Immature natural killer cell (primary cell): ENCODE measurements around the gene SH3D19. TPM values are rescaled to one million over a fixed set of nuclear protein-coding genes. Genes with fewer than 3 reads are reported as not detected.

Experiments
- DNase-seq, 3 donors: peaks; one replicate each; pipeline ENCODE4 v3.0.0; 2022; ENCODE audit warnings: mixed read lengths in 1 of 3
- H3K27ac Mint-ChIP-seq, 6 donors: one replicate each; pipeline ENCODE4 v1.8.0; 2020; ENCODE audit warnings: mixed read lengths in 6 of 6, mild to moderate bottlenecking in 5 of 6, inconsistent platforms in 4 of 6, moderate library complexity in 3 of 6
- H3K27me3 Mint-ChIP-seq, 3 donors: one replicate each; pipeline ENCODE4 v1.8.0; 2020 to 2021; ENCODE audit warnings: low read depth in 3 of 3, mild to moderate bottlenecking in 3 of 3, mixed read lengths in 3 of 3, moderate library complexity in 3 of 3, inconsistent platforms in 1 of 3
- H3K36me3 Mint-ChIP-seq, 3 donors: one replicate each; pipeline ENCODE4 v1.8.0; 2020; ENCODE audit warnings: mixed read lengths in 3 of 3, inconsistent platforms in 2 of 3, mild to moderate bottlenecking in 2 of 3
- H3K4me1 Mint-ChIP-seq, 2 donors: one replicate each; pipeline ENCODE4 v1.8.0; 2020; ENCODE audit warnings: inconsistent platforms in 2 of 2, mild to moderate bottlenecking in 2 of 2, mixed read lengths in 2 of 2, moderate library complexity in 1 of 2
- H3K4me3 Mint-ChIP-seq, 5 donors: one replicate each; pipeline ENCODE4 v1.8.0; 2020; ENCODE audit warnings: mild to moderate bottlenecking in 5 of 5, mixed read lengths in 5 of 5, inconsistent platforms in 3 of 5, moderate library complexity in 3 of 5
- H3K9me3 Mint-ChIP-seq, 6 donors: one replicate each; pipeline ENCODE4 v1.8.0; 2020; ENCODE audit warnings: mild to moderate bottlenecking in 6 of 6, mixed read lengths in 6 of 6, inconsistent platforms in 4 of 6, moderate library complexity in 3 of 6
- polyA plus RNA-seq, 3 donors: library from polyadenylated mRNA; unstranded; fragments of 300-500 nt; fragmentation: Illumina TruSeq; gene quantifications; one replicate each; pipeline ENCODE4 v1.2.3, GENCODE V29; 2021

The SH3D19 gene
- polyA plus RNA-seq, 3 donors from 2014 or later: 0.72 to 1.3 TPM; not detected in 1

DNA sequence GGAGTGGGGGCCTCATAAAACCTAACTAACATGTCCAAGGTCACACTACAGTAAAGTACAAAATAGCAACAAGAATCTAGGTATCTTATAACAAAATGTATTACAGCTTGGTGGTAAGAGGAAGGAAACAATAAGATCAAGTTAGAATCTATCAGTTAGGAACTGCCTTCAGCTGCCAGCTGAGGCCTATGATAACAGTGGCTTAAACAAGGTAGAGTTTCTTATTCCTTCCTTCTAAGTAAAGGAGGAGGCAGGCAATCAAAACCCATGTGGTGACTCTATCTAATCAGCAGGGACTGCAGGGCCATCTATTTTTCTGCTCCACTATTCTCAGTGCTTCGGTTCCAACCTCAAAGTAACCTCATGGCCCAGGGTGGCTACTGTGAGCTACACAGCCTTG is 10.9 kb downstream of the SH3D19 start:
- H3K9me3 Mint-ChIP-seq: peaks cover 0 to 3% (median 0%) of the 10 kb centered on the region in 6 donors
- H3K27ac Mint-ChIP-seq: no peak overlapping the region
- no peaks in the 10 kb centered on the region for H3K36me3 Mint-ChIP-seq
- DNase-seq: no peak
- no peaks in the 10 kb centered on the region for H3K4me1 Mint-ChIP-seq
- no peak overlapping the region for H3K4me3 Mint-ChIP-seq
- H3K27me3 Mint-ChIP-seq: peaks cover 0 to 5% (median 0%) of the 10 kb centered on the region in 3 donors

GRCh38 chr4:151314010-151314355 is 11.4 kb downstream of the SH3D19 start:
- H3K4me1 Mint-ChIP-seq: no peaks in the 10 kb centered on the region
- peaks cover 0 to 3% (median 0%) of the 10 kb centered on the region in 6 donors for H3K9me3 Mint-ChIP-seq
- H3K27me3 Mint-ChIP-seq: peaks cover 0 to 5% (median 0%) of the 10 kb centered on the region in 3 donors

GRCh38 chr4:151313306-151314009 is 11.9 kb downstream of the SH3D19 start:
- H3K9me3 Mint-ChIP-seq: peaks cover 0 to 3% (median 0%) of the 10 kb centered on the region in 6 donors
- no peaks in the 10 kb centered on the region for H3K36me3 Mint-ChIP-seq
- H3K27ac Mint-ChIP-seq: no peak overlapping the region
- H3K4me3 Mint-ChIP-seq: no peak overlapping the region
- H3K27me3 Mint-ChIP-seq: peaks cover 0 to 5% (median 0%) of the 10 kb centered on the region in 3 donors
- no peak for DNase-seq
- no peaks in the 10 kb centered on the region for H3K4me1 Mint-ChIP-seq

More at GRCh38 chr4:151314010-151314355, 11.4 kb downstream of the SH3D19 start:
- DNase-seq: no peak
- H3K4me3 Mint-ChIP-seq: no peak overlapping the region
- H3K27ac Mint-ChIP-seq: no peak overlapping the region
- no peaks in the 10 kb centered on the region for H3K36me3 Mint-ChIP-seq

DNA sequence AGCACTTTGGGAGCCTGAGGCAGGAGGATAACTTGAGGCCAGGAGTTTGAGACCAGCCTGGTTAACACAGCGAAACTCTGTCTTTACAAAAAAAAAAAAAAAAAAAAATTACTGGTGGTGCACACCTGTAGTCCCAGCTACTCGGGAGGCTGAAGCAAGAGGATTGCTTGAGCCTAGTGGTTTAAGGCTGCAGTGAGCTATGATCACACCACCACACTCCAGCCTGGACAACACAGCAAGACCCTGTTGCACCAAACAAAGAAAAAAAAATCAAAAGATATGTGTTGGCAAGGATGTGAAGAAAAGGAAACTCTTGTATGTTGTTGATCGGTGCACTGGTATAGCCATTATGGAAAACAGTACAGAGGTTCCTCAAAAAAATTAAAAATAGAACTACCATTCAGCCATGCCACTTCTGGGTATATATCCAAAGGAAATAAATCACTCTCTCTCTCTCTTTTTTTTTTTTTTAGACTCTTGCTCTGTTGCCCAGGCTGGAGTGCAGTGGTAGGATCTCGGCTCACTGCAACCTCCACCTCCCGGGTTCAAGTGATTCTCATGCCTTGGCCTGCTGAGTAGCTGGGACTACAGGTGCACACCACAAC is 15.2 kb downstream of the SH3D19 start:
- DNase-seq: no peak
- Mint-ChIP-seq H3K4me1 (no peaks in the 10 kb centered on the region), H3K27me3 (peaks cover 0 to 2% (median 0%) of the 10 kb centered on the region in 3 donors), H3K4me3 (no peak overlapping the region), H3K36me3 (no peaks in the 10 kb centered on the region), H3K9me3 (peaks cover 0 to 3% (median 0%) of the 10 kb centered on the region in 6 donors), H3K27ac (no peak overlapping the region)

GRCh38 chr4:151304755-151305154 is 20.6 kb downstream of the SH3D19 start:
- no peaks in the 10 kb centered on the region for H3K4me1 Mint-ChIP-seq
- peaks cover 0 to 5% (median 0%) of the 10 kb centered on the region in 6 donors for H3K9me3 Mint-ChIP-seq

GRCh38 chr4:151304226-151304625 is 21.2 kb downstream of the SH3D19 start:
- Mint-ChIP-seq H3K4me3 (no peak overlapping the region), H3K36me3 (no peaks in the 10 kb centered on the region), H3K27ac (no peak overlapping the region), H3K4me1 (no peaks in the 10 kb centered on the region), H3K9me3 (peaks cover 0 to 5% (median 0%) of the 10 kb centered on the region in 6 donors), H3K27me3 (peaks cover 3 to 5% (median 3%) of the 10 kb centered on the region in 3 donors)
- DNase-seq: no peak

More at GRCh38 chr4:151304755-151305154, 20.6 kb downstream of the SH3D19 start:
- Mint-ChIP-seq H3K36me3 (no peaks in the 10 kb centered on the region), H3K27ac (no peak overlapping the region), H3K4me3 (no peak overlapping the region), H3K27me3 (peaks cover 3 to 5% (median 3%) of the 10 kb centered on the region in 3 donors)
- DNase-seq: no peak

- Mint-ChIP-seq H3K4me3 (no peak overlapping the region), H3K27me3 (peaks cover 3 to 6% (median 5%) of the 10 kb centered on the region in 3 donors), H3K4me1 (no peaks in the 10 kb centered on the region), H3K27ac (no peak overlapping the region), H3K9me3 (peaks cover 0 to 5% (median 0%) of the 10 kb centered on the region in 6 donors), H3K36me3 (no peaks in the 10 kb centered on the region)
- DNase-seq: no peak
Measured at GRCh38 chr4:151302432-151302831, 23.0 kb downstream of the SH3D19 start.

DNA sequence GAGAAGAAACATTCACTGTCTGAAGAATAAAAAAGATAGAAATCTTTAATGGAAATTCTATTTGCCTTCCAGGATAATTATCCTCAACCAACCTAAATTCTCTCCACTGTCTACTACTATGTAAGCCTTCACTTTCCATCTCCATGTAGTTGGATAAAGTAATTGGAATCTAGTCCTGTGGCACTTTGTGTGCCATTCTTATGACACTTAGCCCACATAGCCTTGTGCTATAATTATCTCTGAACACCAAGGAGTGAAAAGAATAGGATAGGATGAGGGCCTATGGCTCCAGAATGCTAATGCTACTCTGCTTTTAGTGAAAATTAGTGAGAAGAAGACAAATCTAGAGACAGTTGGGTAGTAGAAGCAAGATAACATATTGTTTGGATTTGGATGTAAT is 28.2 kb downstream of the SH3D19 start:
- Mint-ChIP-seq H3K4me3 (no peak overlapping the region), H3K27me3 (peaks cover 3 to 6% (median 4%) of the 10 kb centered on the region in 3 donors), H3K27ac (no peak overlapping the region)

DNA sequence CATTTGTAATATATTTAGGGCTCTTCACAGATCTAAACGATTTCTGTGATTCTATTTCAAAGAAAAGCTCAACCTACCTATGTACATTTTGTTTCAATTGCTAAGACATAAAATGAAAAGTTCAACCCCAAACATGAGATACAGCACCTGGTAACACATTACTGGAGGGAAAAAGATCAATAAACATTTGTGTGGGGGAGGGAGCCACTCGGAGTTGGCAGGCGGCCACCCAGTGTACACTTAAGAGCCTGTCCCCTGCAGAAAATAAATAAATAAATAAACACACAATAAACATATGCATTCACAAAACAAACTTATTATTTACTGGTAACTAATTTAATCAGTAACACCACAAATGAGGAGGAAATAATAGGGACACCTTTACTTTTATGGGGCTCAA is 29.2 kb downstream of the SH3D19 start:
- Mint-ChIP-seq H3K4me1 (no peaks in the 10 kb centered on the region), H3K9me3 (peaks cover 0 to 7% (median 0%) of the 10 kb centered on the region in 6 donors), H3K4me3 (no peak overlapping the region), H3K27me3 (peaks cover 0 to 2% (median 1%) of the 10 kb centered on the region in 3 donors), H3K27ac (no peak overlapping the region), H3K36me3 (no peaks in the 10 kb centered on the region)
- DNase-seq: no peak

More for the DNA sequence above, 28.2 kb downstream of the SH3D19 start:
- no peaks in the 10 kb centered on the region for H3K4me1 Mint-ChIP-seq
- DNase-seq: no peak
- peaks cover 0 to 9% (median 0%) of the 10 kb centered on the region in 6 donors for H3K9me3 Mint-ChIP-seq
- no peaks in the 10 kb centered on the region for H3K36me3 Mint-ChIP-seq

DNA sequence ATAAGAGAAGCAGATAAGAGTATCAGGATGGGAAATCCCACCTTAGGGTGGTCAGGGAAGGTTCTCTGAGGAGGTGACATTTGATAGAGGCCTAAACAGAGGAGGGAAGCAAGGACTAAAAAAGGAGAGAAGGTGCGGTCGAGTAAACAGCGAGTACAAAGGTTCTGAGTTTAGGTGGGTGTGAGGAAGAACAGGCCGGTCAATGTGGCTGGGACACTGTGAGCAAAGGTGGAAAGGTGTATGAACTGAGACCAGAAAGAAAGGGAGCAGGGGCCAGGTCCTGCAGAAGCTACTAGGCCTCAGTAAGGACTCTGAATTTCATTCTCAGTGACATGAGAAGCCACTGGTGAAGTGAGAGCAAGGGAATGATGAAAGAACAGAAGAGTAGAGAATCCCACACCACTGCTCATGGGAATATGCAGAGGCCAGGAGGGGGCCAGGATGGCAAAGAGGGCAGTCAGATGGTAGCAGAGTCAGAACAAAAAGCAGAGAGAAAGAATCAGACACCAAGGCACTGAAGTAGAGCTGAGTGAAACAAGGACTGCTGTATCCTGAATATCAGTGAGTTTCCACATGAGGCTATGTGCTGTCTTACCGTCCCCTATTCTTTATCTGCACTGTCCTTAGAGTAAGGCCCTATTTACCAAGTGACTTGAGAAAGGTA is 30.4 kb downstream of the SH3D19 start:
- Mint-ChIP-seq H3K4me3 (no peak overlapping the region), H3K9me3 (peaks cover 0 to 7% (median 0%) of the 10 kb centered on the region in 6 donors), H3K27me3 (peaks cover 0 to 4% (median 2%) of the 10 kb centered on the region in 3 donors), H3K4me1 (no peaks in the 10 kb centered on the region), H3K36me3 (no peaks in the 10 kb centered on the region), H3K27ac (no peak overlapping the region)
- DNase-seq: no peak

DNA sequence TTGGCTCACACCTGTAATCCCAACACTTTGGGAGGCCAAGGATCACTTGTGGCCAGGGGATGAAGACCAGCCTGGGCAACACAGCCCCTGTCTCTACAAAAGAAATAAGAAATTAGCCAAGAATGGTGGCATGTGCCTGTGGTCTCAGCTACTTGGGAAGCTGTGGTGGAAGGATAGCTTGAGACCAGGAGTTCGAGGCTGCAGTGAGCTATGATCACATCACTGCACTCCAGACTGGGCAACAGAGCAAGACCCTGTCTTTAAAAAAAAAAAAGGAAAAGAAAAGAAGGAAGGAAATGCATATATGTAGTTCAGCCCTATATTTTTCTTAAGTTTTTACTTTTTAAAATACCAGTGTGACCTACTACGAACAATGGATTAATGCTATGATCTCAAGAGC is 33.4 kb downstream of the SH3D19 start:
- DNase-seq: no peak
- H3K4me3 Mint-ChIP-seq: no peak overlapping the region
- no peak overlapping the region for H3K27ac Mint-ChIP-seq
- no peaks in the 10 kb centered on the region for H3K36me3 Mint-ChIP-seq
- peaks cover 0 to 7% (median 0%) of the 10 kb centered on the region in 6 donors for H3K9me3 Mint-ChIP-seq
- H3K4me1 Mint-ChIP-seq: no peaks in the 10 kb centered on the region
- H3K27me3 Mint-ChIP-seq: peaks cover 0 to 4% (median 0%) of the 10 kb centered on the region in 3 donors

- peaks cover 0 to 4% (median 0%) of the 10 kb centered on the region in 3 donors for H3K27me3 Mint-ChIP-seq
- H3K4me3 Mint-ChIP-seq: no peak overlapping the region
- no peaks in the 10 kb centered on the region for H3K4me1 Mint-ChIP-seq
- no peak overlapping the region for H3K27ac Mint-ChIP-seq
- DNase-seq: no peak
- H3K36me3 Mint-ChIP-seq: no peaks in the 10 kb centered on the region
- H3K9me3 Mint-ChIP-seq: peaks cover 0 to 7% (median 0%) of the 10 kb centered on the region in 6 donors
Measured at GRCh38 chr4:151291485-151291884, 33.9 kb downstream of the SH3D19 start.

DNA sequence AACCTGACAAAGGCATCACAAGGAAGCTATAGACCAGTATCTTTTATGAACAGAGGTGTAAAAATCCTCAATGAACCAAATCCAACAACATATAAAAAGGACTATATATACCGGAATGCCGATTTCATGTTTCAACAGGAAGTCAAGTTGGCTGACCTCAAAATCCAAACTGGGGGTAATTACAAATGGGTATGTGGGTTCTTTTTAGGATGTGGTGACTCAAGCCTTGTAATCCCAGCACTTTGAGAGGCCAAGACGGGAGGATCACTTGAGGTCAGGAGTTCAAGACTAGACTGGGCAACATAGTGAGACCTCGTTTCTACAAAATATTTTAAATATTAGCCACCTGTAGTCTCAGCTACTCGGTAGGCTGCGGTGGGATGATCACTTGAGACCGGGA is 38.0 kb downstream of the SH3D19 start:
- Mint-ChIP-seq H3K27me3 (peaks cover 0 to 3% (median 0%) of the 10 kb centered on the region in 3 donors), H3K27ac (no peak overlapping the region), H3K4me3 (no peak overlapping the region), H3K36me3 (no peaks in the 10 kb centered on the region), H3K9me3 (peaks cover 0 to 15% (median 3%) of the 10 kb centered on the region in 6 donors), H3K4me1 (no peaks in the 10 kb centered on the region)
- no peak for DNase-seq
